Lung (tissue), 12 donors: ENCODE data around the gene NIPA2. TPM values are rescaled to one million over a fixed set of nuclear protein-coding genes. Genes with fewer than 3 reads are reported as not detected.

ENCODE experiments used
- ATAC-seq: fragments of 200-7000 bp; cut with Tn5 transposase; one replicate; pipeline ENCODE4 v1.9.1; 2020; ENCODE audit warnings: moderate number of reproducible peaks; ENCODE audit not compliant: insufficient read depth, low FRiP score
- DNase-seq, 3 donors: peaks; one replicate each; pipeline ENCODE4 v3.0.0-alpha.2; 2013 to 2017
- H3K27ac ChIP-seq, 2 donors: one replicate each; pipeline ENCODE4 v1.5.1; 2013; ENCODE audit warnings: mild to moderate bottlenecking in 2 of 2, moderate library complexity in 2 of 2, control low read depth in 1 of 2, inconsistent platforms in 1 of 2, low read depth in 1 of 2, low read length in 1 of 2
- H3K27me3 ChIP-seq, 3 donors: one replicate each; pipeline ENCODE4 v1.5.1; 2013; ENCODE audit warnings: low read length in 2 of 3; ENCODE audit not compliant: control insufficient read depth in 3 of 3, insufficient read depth in 3 of 3
- H3K36me3 ChIP-seq, 4 donors: one replicate each; pipeline ENCODE4 v1.5.1; 2013; ENCODE audit warnings: low read length in 4 of 4, mild to moderate bottlenecking in 1 of 4, moderate library complexity in 1 of 4; ENCODE audit not compliant: control insufficient read depth in 4 of 4, insufficient read depth in 4 of 4
- H3K4me1 ChIP-seq, 5 donors: one replicate each; pipeline ENCODE4 v1.5.1; 2013; ENCODE audit warnings: low read length in 5 of 5, mild to moderate bottlenecking in 2 of 5, moderate library complexity in 1 of 5; ENCODE audit not compliant: control insufficient read depth in 5 of 5, insufficient read depth in 5 of 5
- H3K4me3 ChIP-seq: one replicate; pipeline ENCODE4 v1.5.1; 2013; ENCODE audit warnings: mild to moderate bottlenecking, control low read depth, moderate library complexity
- H3K9ac ChIP-seq, 2 donors: one replicate each; pipeline ENCODE4 v1.5.1; 2013; ENCODE audit warnings: low read length in 2 of 2, control low read depth in 1 of 2; ENCODE audit not compliant: insufficient read depth in 1 of 2
- H3K9me3 ChIP-seq, 4 donors: one replicate each; pipeline ENCODE4 v1.5.1; 2013; ENCODE audit warnings: low read length in 3 of 4, mild to moderate bottlenecking in 1 of 4, moderate library complexity in 1 of 4; ENCODE audit not compliant: control insufficient read depth in 4 of 4, insufficient read depth in 3 of 4
- CTCF ChIP-seq: IDR thresholded peaks from 2 replicates; pipeline ENCODE4 v1.5.1; 2012; ENCODE audit warnings: mild to moderate bottlenecking; ENCODE audit errors: control extremely low read depth, extremely low read depth
- WGBS, 2 donors: extraction: QIAGEN DNeasy Blood & Tissue Kit; methylation state at CpG; one replicate each; pipeline ENCODE4 v1.1.7; 2013; 5-methylcytosine and 5-hydroxymethylcytosine counted together
- polyA plus RNA-seq, 2 donors: library from polyadenylated mRNA; stranded (reverse); fragments of 200-250 nt; gene quantifications; one replicate each; pipeline ENCODE4 v1.2.1, GENCODE V29; 2013
- total RNA-seq, 2 donors: library from RNA; depleted of rRNA in 1 of 2; stranded (reverse); fragments of >200 nt in 1 of 2; gene quantifications; one replicate each; pipeline ENCODE4 v1.2.1, GENCODE V29; 2014 to 2021
- donor health status: control.
- donor health status: control.
- donor health status: Bipolar disorder and iron deficiency.
- donor health status: healthy.
- donor health status: DM: yes; HTN: yes; CAD: no.

NIPA2 gene
- total and polyA plus RNA-seq, 4 donors = 12.5 to 53.7 (median 42.5) TPM

- ATAC-seq (no peak), DNase-seq (no peak)
- H3K4me1 ChIP-seq = peaks cover 0 to 1% (median 0%) of the 10 kb centered on the region in 5 donors
- no peak overlapping the region for H3K4me3 ChIP-seq
- H3K9me3 ChIP-seq = no peaks in the 10 kb centered on the region
- no peak overlapping the region for H3K27ac ChIP-seq
- H3K36me3 ChIP-seq = peaks cover 19 to 60% (median 42%) of the 10 kb centered on the region in 4 donors
- no peak for TF ChIP-seq CTCF
- no peak overlapping the region for H3K9ac ChIP-seq
- 95 to 96% methylated on average over 12 of the region's 12 CpGs for WGBS, 2 donors
- H3K27me3 ChIP-seq = no peaks in the 10 kb centered on the region
Measured at GRCh38 chr15:22912256-22912655, 73.8 kb downstream of the NIPA2 start.

GRCh38 chr15:22913646-22914380, 75.3 kb downstream of the NIPA2 start:
- Histone ChIP-seq H3K9me3 (no peaks in the 10 kb centered on the region), H3K9ac (no peak overlapping the region), H3K27ac (no peak overlapping the region), H3K4me3 (no peak overlapping the region), H3K4me1 (peaks cover 0 to 1% (median 0%) of the 10 kb centered on the region in 5 donors), H3K27me3 (no peaks in the 10 kb centered on the region), H3K36me3 (peaks cover 12 to 63% (median 51%) of the 10 kb centered on the region in 4 donors)
- ATAC-seq (no peak), DNase-seq (no peak)
- 95 to 96% methylated on average over 13 of the region's 13 CpGs for WGBS, 2 donors
- TF ChIP-seq CTCF = no peak

GRCh38 chr15:22915866-22916515, 77.5 kb downstream of the NIPA2 start:
- 95 to 96% methylated on average over 25 of the region's 25 CpGs for WGBS, 2 donors

More at GRCh38 chr15:22915866-22916515, 77.5 kb downstream of the NIPA2 start:
- H3K4me3 ChIP-seq = no peak overlapping the region
- no peak for ATAC-seq
- DNase-seq = no peak
- H3K27ac ChIP-seq = no peak overlapping the region
- H3K27me3 ChIP-seq = no peaks in the 10 kb centered on the region
- H3K36me3 ChIP-seq = peaks cover 3 to 57% (median 43%) of the 10 kb centered on the region in 4 donors
- H3K4me1 ChIP-seq = peaks cover 0 to 1% (median 0%) of the 10 kb centered on the region in 5 donors
- H3K9ac ChIP-seq = no peak overlapping the region
- TF ChIP-seq CTCF = no peak
- H3K9me3 ChIP-seq = no peaks in the 10 kb centered on the region
